Activated T-cell treated with anti-CD3 and anti-CD28 coated beads, Interleukin-2, amount 50 U/mL, for 4 hours (primary cell): ENCODE results near the gene GGCX. TPM values are rescaled to one million over a fixed set of nuclear protein-coding genes. Genes with fewer than 3 reads are reported as not detected.
A peak's percentile ranks its signal among the peaks of the same experiment; 100 is the strongest.
"Not testable (repeated sequence)": the region's sequence is repeated elsewhere in the genome, so short reads cannot be mapped to it uniquely, and the experiment has no call there.

Experiments used
- ATAC-seq, 2 donors: fragments of 200-7000 bp; cut with Tn5 transposase; one replicate each; pipeline ENCODE4 v1.10.0; 2021
- DNase-seq: peaks from one replicate; pipeline ENCODE4 v3.0.0-alpha.2; 2020
- H3K27me3 Mint-ChIP-seq: one replicate; pipeline ENCODE4 v1.8.0; 2021; ENCODE audit warnings: low read depth, mixed read lengths
- H3K36me3 Mint-ChIP-seq: one replicate; pipeline ENCODE4 v1.8.0; 2022; ENCODE audit warnings: mixed read lengths; ENCODE audit not compliant: insufficient read depth
- H3K4me1 Mint-ChIP-seq: one replicate; pipeline ENCODE4 v1.8.0; 2021; ENCODE audit warnings: low read depth, mixed read lengths
- H3K4me3 Mint-ChIP-seq: one replicate; pipeline ENCODE4 v1.8.0; 2021; ENCODE audit warnings: mild to moderate bottlenecking, moderate library complexity, mixed read lengths
- H3K9me3 Mint-ChIP-seq: one replicate; pipeline ENCODE4 v1.8.0; 2021; ENCODE audit warnings: mixed read lengths
- total RNA-seq, 3 donors: library from RNA; stranded (reverse); gene quantifications; one replicate each; pipeline ENCODE4 v1.2.1, GENCODE V29; 2021

The GGCX gene
- total RNA-seq, 3 donors from 2014 or later, result 20.8 to 24.0 (median 22.1) TPM

DNA sequence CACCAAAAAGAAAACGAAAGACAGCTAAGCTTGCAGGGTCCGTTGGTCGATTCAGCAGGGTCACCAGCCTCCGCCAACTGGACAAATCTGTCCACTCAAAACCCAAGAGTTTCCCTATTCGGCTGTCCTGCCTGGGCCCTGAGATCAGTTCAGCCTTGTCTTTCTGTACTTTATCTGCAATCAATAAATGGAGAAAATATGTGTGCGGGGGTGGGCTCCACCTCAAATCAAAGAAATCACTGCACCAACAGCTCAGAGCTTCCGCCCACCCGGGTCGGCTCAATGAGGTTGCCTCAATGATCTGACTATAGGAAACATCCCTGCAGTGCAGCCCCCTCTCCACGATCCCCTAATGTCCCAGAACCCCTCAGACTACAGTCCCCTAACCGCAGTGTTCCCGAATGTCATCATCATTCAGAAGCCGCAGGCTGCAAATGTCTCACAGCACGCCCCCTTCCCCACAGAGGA, 447 bp downstream of the GGCX start:
- DNase-seq (peak; percentile 39), ATAC-seq (peak in 1 of 2 donors; percentile 38)
- peak overlapping the region; percentile 97 for H3K4me3 Mint-ChIP-seq
- peaks cover 26% of the 10 kb centered on the region for H3K4me1 Mint-ChIP-seq
- no peaks in the 10 kb centered on the region for H3K27me3 Mint-ChIP-seq
- no peaks in the 10 kb centered on the region for H3K9me3 Mint-ChIP-seq
- peaks cover 12% of the 10 kb centered on the region for H3K36me3 Mint-ChIP-seq

GRCh38 chr2:85560403-85560726, 928 bp downstream of the GGCX start:
- not testable (repeated sequence) for H3K27me3 Mint-ChIP-seq, DNase-seq, ATAC-seq, H3K9me3 Mint-ChIP-seq
- H3K36me3 Mint-ChIP-seq, result peaks cover 12% of the 10 kb centered on the region
- H3K4me3 Mint-ChIP-seq, result peak overlapping the region; percentile 97
- H3K4me1 Mint-ChIP-seq, result peaks cover 26% of the 10 kb centered on the region

DNA sequence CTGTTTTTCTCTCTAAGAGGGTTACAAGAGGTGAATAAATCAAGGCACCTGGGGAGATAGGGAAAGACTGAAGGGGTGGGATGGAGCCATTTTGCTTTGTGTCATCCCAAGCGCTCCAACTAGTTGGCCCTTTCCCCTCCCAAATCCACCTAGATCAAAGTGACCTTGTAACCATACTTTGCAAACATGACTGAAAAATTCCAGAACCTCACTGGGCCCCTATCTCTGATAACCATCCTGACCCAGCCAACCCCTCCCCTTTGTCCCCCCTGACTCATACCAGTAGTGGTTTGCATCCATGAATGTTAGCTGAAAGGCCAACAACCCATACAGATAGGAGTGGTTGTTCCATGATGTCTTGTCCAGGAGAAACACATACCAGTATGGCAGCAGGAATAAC, 3.1 kb downstream of the GGCX start:
- H3K36me3 Mint-ChIP-seq, result peaks cover 20% of the 10 kb centered on the region
- no peaks in the 10 kb centered on the region for H3K9me3 Mint-ChIP-seq

GRCh38 chr2:85557130-85557529, 4.2 kb downstream of the GGCX start:
- Mint-ChIP-seq H3K4me1 (peaks cover 23% of the 10 kb centered on the region), H3K36me3 (peaks cover 22% of the 10 kb centered on the region), H3K9me3 (no peaks in the 10 kb centered on the region), H3K4me3 (no peak overlapping the region), H3K27me3 (no peaks in the 10 kb centered on the region)
- no peak for DNase-seq
- ATAC-seq, result no peak

More for the DNA sequence above, 3.1 kb downstream of the GGCX start:
- H3K4me3 Mint-ChIP-seq, result peak overlapping the region; percentile 37
- peaks cover 23% of the 10 kb centered on the region for H3K4me1 Mint-ChIP-seq
- no peaks in the 10 kb centered on the region for H3K27me3 Mint-ChIP-seq
- DNase-seq (no peak), ATAC-seq (no peak)

GRCh38 chr2:85554980-85555612, 6.2 kb downstream of the GGCX start:
- H3K4me3 Mint-ChIP-seq, result no peak overlapping the region
- ATAC-seq (no peak), DNase-seq (no peak)
- H3K4me1 Mint-ChIP-seq, result peaks cover 10% of the 10 kb centered on the region
- peaks cover 35% of the 10 kb centered on the region for H3K36me3 Mint-ChIP-seq
- no peaks in the 10 kb centered on the region for H3K27me3 Mint-ChIP-seq
- no peaks in the 10 kb centered on the region for H3K9me3 Mint-ChIP-seq

- no peak for DNase-seq
- Mint-ChIP-seq H3K27me3 (no peaks in the 10 kb centered on the region), H3K36me3 (peaks cover 30% of the 10 kb centered on the region), H3K4me3 (no peak overlapping the region), H3K4me1 (peaks cover 3% of the 10 kb centered on the region), H3K9me3 (no peaks in the 10 kb centered on the region)
- no peak for ATAC-seq
Measured at GRCh38 chr2:85553184-85553583, 8.1 kb downstream of the GGCX start.

- Mint-ChIP-seq H3K4me3 (no peak overlapping the region), H3K36me3 (peaks cover 29% of the 10 kb centered on the region)
Measured at GRCh38 chr2:85551698-85552678, 9.3 kb downstream of the GGCX start.

GRCh38 chr2:85550486-85550885, 10.8 kb downstream of the GGCX start:
- H3K4me1 Mint-ChIP-seq, result peaks cover 3% of the 10 kb centered on the region
- no peak for ATAC-seq
- H3K4me3 Mint-ChIP-seq, result no peak overlapping the region
- H3K27me3 Mint-ChIP-seq, result no peaks in the 10 kb centered on the region
- peaks cover 27% of the 10 kb centered on the region for H3K36me3 Mint-ChIP-seq
- no peaks in the 10 kb centered on the region for H3K9me3 Mint-ChIP-seq
- DNase-seq, result no peak

More at GRCh38 chr2:85551698-85552678, 9.3 kb downstream of the GGCX start:
- no peaks in the 10 kb centered on the region for H3K9me3 Mint-ChIP-seq
- peaks cover 3% of the 10 kb centered on the region for H3K4me1 Mint-ChIP-seq
- ATAC-seq, result peak; percentile 74 to 80
- H3K27me3 Mint-ChIP-seq, result no peaks in the 10 kb centered on the region
- peak; percentile 89 for DNase-seq

- peaks cover 3% of the 10 kb centered on the region for H3K4me1 Mint-ChIP-seq
- no peak overlapping the region for H3K4me3 Mint-ChIP-seq
- no peak for ATAC-seq
- no peak for DNase-seq
- H3K27me3 Mint-ChIP-seq, result no peaks in the 10 kb centered on the region
- no peaks in the 10 kb centered on the region for H3K9me3 Mint-ChIP-seq
- H3K36me3 Mint-ChIP-seq, result peaks cover 28% of the 10 kb centered on the region
Measured at GRCh38 chr2:85549826-85550225, 11.5 kb downstream of the GGCX start.

GRCh38 chr2:85549095-85549494, 12.2 kb downstream of the GGCX start:
- ATAC-seq (no peak), DNase-seq (no peak)
- Mint-ChIP-seq H3K9me3 (no peaks in the 10 kb centered on the region), H3K4me3 (no peak overlapping the region), H3K4me1 (peaks cover 6% of the 10 kb centered on the region), H3K36me3 (peaks cover 29% of the 10 kb centered on the region), H3K27me3 (no peaks in the 10 kb centered on the region)

DNA sequence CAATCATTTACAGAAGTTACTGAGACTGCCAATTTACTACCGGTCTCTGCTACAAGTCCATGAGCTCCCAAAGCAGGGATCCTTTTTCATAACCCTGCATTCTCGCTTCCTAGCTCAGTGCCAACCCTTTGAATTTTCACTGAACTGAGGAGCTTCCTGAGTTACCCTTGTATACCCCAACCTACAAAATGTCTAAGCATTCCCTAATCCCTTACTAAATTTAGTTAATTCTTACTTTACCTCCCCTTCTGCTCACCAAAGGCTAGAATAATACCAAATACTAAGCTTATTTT, 12.7 kb downstream of the GGCX start:
- no peak for ATAC-seq
- peaks cover 30% of the 10 kb centered on the region for H3K36me3 Mint-ChIP-seq
- H3K9me3 Mint-ChIP-seq, result no peaks in the 10 kb centered on the region
- no peak for DNase-seq
- H3K4me3 Mint-ChIP-seq, result no peak overlapping the region
- no peaks in the 10 kb centered on the region for H3K27me3 Mint-ChIP-seq
- peaks cover 8% of the 10 kb centered on the region for H3K4me1 Mint-ChIP-seq

DNA sequence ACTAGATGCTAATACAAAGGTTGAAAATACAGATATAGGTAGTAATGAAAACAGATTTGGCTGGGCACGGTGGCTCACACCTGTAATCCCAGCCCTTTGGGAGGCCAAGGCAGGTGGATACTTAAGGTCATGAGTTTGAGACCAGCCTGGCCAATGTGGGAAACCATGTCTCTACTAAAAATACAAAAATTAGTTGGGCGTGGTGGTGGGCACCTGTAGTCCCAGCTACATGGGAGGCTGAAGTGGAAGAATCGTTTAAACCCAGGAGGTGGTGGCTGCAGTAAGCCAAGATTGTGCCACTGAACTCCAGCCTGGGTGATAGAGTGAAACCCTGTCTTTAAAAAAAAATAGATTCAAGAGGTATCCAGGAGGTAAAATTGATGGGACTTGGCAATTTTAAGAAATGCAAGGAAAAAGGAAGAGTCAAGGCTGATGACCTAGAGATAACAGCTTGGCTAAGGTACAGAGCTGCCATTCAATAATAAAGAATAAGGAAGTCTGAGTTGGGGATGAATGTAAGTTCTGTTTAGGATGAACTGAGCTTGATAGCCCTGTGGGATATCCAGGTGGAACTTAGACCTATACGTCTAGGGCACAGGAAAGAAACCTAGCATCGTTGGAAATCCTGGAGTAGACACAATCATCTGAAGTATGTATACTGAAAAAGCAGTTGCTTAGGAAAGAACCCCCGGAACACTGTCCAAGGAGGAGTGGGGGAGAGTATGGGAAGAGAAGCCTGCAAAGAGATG, 13.3 kb downstream of the GGCX start:
- H3K4me3 Mint-ChIP-seq, result no peak overlapping the region
- H3K27me3 Mint-ChIP-seq, result no peaks in the 10 kb centered on the region
- peaks cover 12% of the 10 kb centered on the region for H3K4me1 Mint-ChIP-seq
- DNase-seq (no peak), ATAC-seq (no peak)
- H3K9me3 Mint-ChIP-seq, result no peaks in the 10 kb centered on the region
- H3K36me3 Mint-ChIP-seq, result peaks cover 35% of the 10 kb centered on the region

DNA sequence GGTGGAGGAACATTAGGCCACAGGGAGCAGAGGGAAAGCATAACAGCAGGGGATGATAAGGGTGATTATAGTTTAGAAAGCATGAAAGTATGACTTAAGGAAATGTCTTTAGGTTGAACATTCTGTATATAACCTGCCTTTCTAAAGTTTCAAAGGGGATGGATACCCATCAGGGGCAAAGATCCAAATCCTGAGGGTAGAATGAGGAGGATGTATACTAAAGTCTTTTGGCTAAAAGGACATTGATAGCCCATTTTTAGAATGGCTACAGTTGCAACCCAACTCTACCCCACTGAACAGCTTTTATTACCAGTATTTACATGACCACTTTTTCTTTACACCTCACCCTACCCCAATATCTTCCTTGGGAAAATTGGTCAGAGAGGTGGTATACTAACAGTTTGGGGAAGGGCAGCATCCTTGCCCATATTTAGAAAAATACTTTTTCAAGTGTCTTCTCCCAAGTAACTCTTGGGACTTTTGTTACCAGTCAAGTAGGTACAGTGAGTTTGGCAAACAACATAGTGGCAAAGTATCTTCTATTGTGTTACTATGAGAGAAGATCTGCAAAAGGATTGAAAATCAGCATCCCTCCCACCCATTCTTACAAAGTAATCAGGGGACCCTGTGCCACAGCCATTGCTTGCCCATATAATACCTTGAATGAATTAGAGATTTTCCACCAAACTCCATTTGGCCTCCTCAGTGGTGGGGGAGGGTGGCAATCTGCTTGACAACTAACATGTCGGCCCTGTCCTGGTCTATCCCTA, 14.0 kb downstream of the GGCX start:
- Mint-ChIP-seq H3K36me3 (peaks cover 41% of the 10 kb centered on the region), H3K4me1 (peaks cover 19% of the 10 kb centered on the region), H3K4me3 (no peak overlapping the region), H3K9me3 (no peaks in the 10 kb centered on the region), H3K27me3 (no peaks in the 10 kb centered on the region)
- ATAC-seq (peak; percentile 2 to 23), DNase-seq (no peak)

DNA sequence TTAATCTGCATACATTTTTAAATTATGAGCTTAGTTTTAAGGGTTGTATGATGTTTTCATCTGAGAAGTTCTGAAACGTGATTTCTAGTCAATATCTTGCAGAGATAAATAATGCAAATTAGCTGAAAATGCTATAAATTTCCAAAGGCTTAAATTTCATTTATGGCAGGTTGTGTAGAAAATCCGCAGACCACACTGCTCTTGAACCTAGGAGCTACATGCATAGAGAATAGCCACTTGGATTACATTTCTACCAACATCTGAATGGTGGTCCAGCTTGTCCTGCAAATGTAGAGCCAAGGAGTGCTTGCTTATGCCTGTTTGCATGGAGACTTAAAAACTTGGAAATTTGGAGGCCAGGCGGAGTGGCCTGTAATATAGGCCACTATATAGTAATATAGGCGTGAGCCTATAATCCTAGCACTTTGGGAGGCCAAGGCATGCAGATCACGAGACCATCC, 15.5 kb downstream of the GGCX start:
- no peaks in the 10 kb centered on the region for H3K9me3 Mint-ChIP-seq
- H3K4me1 Mint-ChIP-seq, result peaks cover 26% of the 10 kb centered on the region
- peaks cover 44% of the 10 kb centered on the region for H3K36me3 Mint-ChIP-seq
- no peaks in the 10 kb centered on the region for H3K27me3 Mint-ChIP-seq
- H3K4me3 Mint-ChIP-seq, result no peak overlapping the region
- no peak for DNase-seq
- peak in 1 of 2 donors; percentile 38 for ATAC-seq
